Umbilical cord (tissue), 2 donors: ENCODE measurements around the gene BTG4. TPM values are rescaled to one million over a fixed set of nuclear protein-coding genes. Genes with fewer than 3 reads are reported as not detected.
A peak's percentile ranks its signal among the peaks of the same experiment; 100 is the strongest.

Experiments used
- DNase-seq: peaks from one replicate; pipeline ENCODE4 v3.0.0-alpha.2; 2015; ENCODE audit warnings: low spot score
- total RNA-seq: library from RNA; depleted of rRNA; stranded (reverse); fragments of >200 nt; gene quantifications from one replicate; pipeline ENCODE4 v1.2.3, GENCODE V29; 2014; ENCODE audit warnings: low replicate concordance; ENCODE audit not compliant: insufficient read depth

BTG4 gene
- total RNA-seq = 5.5 TPM

DNA sequence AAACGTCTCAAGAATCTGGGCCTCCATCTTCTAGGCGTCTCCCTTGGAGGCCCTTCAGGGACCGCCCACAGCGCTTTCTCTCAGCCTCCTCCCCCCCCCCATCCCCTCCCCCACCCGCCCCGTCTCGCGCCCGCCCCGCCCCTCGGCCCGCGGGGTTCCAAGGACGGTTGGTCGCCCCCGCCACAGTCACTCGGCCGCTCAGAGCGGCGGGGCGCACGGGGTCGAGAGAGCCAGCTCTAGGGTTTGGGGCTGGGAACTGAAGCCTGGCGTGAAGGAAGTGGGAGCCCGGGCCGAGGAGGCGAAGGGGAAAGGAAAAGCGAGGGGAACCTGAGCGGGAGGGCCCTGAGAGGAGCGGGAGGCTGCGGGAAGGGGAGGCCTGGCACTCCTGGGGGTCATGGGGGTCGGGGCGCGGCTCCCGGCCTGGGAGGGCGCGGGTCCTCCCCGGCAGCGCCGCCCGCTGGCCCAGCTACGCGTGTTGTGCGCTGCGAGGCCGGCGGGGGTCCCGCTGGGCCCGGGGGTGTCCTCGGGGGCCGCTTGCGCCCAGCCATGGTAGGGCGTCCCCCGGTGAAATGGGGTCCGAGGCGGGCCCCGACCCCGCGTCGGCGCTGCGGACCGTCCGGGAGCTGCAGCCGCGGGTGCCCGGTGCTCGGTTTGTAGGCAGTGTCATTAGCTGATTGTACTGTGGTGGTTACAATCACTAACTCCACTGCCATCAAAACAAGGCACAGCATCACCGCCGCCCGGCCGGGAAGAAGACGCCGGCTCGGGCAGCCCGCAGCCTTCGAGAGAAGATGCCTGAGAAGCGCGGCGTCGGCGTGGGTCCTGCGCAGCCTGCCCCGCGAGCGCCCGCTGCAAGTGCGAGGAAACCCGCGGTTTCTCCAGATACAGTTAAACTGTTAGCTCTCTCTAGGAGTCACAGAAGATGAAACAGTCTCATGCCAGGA is at the start of gene BTG4:
TSS of gene BTG4 (minus strand) at position 91 of the 944 bp plus-strand sequence. CDS start 13,610 bp downstream, outside the sequence.
- DNase-seq = peak; percentile 14

DNA sequence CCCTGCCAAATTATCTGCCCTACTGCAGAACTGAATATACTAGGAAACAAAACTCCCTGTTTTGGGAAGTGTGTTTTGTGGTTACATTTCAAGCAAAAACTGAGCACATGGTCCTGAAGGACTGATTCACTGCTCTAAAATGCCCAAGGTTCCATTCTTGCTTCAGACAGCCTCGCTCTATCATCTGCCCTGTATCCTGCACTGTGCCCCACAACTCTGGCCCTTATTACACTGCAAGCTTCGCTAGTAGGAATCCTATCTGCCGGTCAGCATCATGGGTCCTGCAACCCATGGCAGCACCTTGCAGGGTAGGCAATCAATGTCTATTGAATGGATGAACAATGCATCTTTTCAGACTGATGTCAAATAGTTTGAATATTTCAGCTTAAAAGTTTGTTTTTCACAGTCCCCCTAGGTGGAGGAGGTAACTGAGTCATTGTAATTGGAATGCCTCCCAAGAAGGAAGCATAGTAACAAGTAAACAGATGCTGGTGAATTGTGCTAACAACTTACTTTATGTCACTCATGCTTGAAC is 49.7 kb upstream of the BTG4 start:
- no peak for DNase-seq

DNA sequence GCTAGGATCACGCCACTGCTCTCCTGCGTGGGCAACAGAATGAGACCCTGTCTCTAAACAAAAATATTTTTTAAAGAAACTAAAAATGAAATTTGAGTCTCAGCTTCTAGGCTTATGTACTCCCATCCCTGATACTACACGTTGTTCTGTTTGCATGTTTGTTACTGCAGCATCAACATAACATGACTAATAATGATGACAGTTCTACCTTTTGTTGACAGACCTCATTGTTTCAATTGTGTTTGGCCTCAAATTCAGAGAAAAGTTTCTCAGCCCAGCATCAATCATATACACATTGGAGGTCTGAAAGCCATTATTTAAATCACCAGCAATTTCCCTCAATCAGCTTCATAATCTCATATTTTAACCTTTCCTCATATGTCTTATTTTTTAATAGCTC is 49.1 kb upstream of the BTG4 start:
- no peak for DNase-seq

DNA sequence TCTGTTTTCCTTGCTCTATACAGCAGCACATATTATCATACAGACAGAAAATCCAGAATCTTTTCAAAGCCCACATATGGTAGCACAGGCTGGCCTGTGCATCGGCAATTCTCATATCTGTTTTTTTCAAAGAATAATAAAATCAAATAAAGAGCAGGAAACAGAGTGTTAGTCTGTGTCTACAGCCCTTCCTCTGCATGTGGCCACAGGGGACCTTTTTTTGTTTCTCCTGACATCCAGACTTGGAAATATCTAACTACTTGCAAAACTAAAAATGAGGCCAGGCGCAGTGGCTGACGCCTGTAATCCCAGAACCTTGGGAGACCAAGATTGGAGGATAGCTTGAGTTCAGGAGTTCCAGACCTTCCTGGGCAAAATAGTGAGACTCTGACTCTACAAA is 48.6 kb upstream of the BTG4 start:
- DNase-seq = no peak

DNA sequence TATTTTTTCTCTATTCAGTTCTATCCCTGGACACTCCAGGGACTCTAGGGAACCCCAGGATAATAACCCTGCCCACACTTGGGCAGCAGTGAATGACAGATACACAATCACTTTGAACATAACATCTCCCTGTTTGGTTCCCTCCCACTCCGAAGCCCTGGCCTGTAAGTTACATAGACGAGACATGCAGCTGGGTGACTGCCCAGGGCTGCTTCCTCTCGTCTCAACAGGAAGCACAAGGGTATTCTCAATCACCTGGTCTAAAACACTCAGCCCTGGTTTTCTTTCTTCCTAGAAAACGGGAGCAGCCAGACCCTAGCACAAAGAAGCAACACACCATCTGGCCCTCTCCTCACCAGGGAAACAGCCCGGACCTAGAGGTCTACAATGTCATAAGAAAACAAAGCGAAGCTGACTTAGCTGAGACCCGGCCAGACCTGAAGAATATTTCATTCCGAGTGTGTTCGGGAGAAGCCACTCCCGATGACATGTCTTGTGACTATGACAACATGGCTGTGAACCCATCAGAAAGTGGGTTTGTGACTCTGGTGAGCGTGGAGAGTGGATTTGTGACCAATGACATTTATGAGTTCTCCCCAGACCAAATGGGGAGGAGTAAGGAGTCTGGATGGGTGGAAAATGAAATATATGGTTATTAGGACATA is 47.7 kb upstream of the BTG4 start:
- no peak for DNase-seq

DNA sequence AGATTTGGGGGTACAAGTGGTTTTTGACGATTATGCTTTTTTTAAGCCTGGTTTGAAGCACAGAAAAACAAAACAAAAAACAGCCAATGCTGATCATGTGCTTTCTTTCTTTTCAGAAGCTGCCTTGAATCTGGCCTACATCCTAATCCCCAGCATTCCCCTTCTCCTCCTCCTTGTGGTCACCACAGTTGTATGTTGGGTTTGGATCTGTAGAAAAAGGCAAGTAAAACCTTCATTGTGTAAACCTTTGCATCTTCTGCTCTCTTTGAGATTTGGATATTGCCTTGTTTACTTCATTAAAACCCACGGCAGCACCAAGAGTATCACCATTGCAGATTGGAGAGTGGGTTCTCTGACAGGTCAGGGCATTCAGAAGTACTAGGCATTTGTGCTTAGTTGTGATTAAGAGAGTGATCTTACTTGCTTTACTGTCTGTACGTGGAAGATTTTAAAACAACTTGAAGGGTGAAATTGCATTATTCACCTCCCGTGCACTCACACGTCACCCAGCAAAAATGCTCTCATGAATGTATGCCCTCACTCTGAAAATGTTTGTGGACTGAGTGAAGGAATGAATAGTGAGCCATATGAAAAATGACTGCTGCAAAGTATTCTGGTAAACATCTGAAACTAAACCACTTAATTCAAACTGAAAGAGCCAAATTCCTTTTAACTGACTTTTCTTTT is 45.4 kb upstream of the BTG4 start:
- peak; percentile 77 for DNase-seq

DNA sequence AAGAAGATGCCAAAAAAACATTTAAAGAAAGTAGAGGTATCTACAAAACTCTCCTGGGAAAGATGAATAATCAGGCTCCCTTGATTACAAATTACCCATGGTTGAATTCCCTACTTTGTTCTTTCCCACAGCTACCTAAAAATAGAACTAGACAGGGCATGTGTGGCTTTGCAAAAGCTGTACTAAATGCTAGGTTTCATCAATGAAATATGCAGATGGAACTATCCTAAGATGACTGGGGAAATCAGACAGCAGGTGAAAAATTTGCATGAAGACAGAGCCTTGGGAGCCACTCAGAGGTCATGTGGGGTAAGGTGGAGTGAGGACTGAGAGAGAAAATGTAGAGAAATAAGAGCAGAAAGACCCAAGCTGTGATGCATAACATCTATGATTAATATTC is 43.1 kb upstream of the BTG4 start:
- no peak for DNase-seq

DNA sequence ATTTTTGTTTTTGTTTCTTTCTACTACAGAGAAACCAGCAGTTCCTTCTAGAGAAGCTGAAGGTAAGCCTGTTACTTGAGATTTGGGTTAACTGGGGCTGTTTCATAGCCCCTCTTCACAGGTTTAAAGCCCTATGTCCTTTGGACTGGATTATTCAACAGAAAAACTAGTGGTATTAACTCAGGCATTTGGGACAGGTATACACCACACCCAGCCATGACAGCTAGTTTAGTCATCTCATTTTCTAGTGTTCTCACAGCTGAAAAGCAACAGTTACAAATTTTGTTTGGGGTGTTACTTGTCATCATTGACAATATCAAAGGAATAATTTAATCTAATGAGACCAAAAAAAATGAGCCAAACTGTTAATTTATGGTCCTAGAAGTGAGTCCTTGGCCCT is 42.3 kb upstream of the BTG4 start:
- DNase-seq = no peak

DNA sequence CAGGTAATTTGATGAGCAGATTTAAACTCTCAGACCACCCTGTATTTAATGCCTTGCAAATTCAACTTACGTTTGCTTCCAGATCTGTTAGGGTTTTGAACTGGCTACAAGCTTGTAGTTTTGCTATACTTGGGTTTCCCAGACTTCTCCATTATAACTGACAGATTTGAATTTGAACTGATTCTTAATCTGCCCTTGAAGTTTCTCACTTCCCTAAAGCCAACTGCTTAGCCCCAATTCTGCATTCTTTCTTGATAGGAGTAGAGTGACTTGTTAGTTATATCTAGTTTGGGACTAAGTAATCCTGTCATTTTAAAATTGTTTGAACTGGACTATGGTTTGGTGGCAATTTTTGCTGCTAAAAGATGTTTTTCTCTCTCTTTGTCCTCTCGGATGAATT is 38.1 kb upstream of the BTG4 start:
- DNase-seq = no peak

DNA sequence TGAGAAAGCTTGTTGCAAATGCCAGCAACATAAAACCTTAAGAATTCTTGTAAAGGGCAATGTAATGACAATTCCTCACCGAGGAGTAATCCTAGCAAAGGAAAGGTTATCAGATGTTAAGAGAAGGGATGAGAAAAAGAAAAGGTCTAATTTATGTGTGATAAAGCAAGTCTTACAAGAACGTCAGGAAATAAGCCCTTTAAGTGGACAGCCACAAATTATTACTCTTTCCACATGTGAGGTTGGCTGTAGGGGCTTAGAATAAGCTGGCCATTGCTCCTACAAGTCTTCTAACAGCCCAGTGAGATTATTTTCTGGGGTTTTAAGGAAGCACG is 37.6 kb upstream of the BTG4 start:
- peak; percentile 83 for DNase-seq

DNA sequence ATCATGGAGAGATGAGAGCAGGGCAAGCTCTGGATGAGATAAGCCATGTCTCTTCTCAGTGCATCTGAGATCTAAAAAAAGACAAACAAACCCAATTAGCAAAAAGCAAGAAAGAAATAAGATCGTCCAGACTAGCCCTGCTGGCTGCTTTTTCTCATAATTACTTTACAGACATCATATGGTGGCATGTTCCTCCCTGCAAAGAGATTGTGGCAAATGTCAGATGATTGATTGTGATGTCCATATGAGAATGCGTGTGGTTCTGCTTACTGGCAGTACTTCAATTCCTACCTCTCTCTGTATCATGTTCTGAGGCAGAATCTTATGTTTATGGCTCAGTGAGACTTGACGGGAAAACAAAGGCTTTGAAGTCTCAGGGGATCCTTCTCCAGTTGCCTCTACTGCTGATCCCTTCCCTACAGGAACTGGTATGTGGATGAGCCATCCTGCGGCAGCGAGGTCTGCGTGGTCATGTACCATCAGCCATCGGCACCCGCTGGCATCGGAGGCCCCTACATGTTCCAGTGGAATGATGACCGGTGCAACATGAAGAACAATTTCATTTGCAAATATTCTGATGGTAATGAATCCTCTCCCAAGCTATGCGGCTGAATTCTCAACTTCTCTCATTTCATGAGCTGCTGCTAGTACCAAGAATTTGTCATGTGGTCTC is 37.1 kb upstream of the BTG4 start:
- peak; percentile 42 for DNase-seq

DNA sequence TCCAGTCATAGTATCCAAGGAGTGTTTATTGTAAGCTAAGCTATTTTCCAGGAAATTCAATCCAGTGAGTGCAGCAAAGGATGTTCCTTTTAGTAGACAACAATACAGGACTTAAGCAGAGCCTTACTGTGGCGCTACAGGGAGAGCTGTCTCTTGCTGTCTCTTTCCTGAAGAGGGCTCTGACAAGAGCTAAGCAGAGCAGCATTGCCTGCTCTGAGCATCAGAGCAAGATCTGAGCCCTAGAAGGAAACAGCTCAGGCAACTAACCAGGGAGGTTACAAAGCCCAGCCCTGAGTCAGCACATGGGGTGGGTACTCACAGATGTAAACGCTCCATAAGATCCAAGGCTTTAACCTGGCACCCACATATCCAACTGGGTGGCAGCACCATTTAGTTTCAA is 36.3 kb upstream of the BTG4 start:
- no peak for DNase-seq

DNA sequence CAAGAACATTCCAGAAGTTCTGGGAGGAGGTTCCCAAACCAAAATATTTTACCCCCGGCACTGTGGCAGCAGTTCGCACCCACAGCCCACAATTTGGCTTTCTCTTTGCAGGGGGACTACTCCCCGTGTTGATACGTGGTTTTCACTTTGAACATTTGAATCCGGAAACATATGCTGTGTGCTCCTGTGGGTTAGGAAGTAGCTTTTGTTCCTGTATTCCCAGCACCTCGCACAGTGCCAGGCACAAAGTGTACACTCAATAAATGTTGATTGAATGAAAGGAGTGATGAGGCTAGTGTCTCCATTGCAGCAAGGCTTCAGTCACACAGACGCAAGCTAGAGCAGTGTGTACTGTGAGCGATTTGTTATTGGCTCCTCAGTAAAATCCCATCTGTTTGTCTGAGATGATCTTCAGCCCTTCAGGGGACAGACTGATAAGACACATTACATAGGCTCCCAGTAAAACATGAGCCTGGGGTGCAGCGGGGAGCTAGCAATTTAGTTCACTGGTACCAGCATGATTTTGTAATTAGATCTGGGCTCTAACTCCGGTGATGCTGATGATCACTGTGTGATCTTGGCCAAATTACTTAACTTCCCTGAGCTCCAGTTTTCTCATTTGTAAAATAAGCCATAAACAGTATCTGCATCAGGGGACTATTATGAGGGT is 30.6 kb upstream of the BTG4 start:
- no peak for DNase-seq

DNA sequence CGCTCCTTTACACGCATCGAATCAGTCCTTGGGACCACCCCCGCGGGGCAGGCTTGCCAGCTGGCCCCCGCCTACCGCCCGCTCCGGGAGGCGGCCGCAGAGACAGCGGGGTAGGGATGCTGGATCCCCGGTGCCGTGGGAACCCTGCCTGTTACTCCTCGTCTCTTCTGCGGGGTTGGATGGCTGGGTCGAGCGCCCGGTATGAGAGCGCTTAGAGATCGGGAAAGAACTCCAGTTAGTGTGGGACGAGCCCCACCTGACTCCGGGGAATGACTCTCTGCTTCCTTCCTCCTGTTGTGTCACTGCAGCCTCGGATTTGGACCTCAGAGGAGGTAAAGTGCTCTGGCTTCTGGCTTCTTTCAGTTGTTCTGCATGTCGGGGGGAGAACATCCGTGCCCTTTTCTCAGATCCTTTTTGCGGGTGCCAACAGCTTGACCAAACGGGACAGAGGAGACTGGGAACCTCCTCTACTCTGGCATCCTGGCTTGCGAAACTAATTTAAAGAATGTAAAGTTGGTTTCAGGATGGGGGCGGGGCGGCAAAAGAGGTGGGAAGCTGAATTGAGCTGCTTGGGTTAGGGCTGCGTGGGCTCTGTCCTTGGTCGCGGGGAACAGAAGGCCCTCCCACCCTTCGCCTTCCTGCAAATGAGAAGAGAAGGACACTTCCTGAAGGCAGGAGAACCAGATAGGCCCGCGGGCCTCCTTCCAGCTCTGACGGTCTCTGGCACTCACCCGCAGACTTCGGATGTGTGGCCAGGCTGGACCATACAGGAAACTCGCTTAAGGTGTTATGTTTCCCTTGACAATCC is 29.3 kb upstream of the BTG4 start:
- DNase-seq = peak; percentile 38

DNA sequence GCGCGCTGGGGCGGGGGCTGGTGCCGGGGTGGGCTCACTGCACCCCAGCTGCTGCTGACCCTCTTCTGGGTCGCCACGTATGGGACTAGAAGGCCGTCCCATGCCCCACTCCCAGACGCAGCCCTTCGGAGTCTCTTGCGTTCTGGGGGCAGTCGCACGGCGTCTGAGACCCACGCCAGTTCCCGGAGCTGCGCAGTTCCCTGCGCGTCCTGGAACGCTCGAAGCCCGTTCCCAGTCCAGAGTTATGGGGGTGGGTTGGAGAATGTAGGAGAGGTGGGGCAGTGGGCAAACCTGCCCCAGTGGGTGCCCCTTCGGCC is 28.7 kb upstream of the BTG4 start:
- DNase-seq = no peak

DNA sequence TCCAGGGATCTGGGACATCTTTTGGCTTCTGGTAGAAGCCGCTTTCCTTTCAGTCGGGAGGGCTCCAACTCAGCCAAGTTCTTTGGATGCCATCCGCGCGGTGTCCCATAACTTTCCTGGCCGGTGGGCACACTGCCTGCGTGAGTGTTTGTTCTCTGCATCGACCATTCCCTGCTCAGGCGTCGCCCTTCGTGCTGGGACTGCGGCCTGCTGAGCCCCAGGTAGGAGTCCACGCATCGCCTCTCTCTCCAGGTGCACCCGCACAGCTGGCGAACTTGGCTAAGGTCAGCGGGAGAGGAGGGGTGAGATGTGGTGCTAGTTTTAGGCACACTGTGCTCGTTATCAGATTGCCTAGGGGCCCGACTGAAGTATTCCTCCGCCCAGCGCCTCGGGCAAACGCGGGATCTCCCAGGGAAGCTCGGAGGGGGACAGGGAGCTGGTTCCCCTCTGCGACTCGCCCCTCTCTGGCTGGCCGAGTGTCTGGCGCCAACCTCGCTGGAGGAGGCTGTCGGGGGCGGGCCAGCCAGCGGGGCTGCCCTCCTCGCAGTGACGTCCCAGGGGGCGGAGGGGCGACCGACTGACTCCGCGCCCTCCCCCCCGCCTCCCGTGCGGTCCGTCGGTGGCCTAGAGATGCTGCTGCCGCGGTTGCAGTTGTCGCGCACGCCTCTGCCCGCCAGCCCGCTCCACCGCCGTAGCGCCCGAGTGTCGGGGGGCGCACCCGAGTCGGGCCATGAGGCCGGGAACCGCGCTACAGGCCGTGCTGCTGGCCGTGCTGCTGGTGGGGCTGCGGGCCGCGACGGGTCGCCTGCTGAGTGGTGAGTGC is 28.1 kb upstream of the BTG4 start, which contains the start of gene LAYN:
TSS of gene LAYN (plus strand) at position 607 of the 823 bp plus-strand sequence. CDS start at position 731, 124 bp downstream.
- DNase-seq = peak; percentile 45

DNA sequence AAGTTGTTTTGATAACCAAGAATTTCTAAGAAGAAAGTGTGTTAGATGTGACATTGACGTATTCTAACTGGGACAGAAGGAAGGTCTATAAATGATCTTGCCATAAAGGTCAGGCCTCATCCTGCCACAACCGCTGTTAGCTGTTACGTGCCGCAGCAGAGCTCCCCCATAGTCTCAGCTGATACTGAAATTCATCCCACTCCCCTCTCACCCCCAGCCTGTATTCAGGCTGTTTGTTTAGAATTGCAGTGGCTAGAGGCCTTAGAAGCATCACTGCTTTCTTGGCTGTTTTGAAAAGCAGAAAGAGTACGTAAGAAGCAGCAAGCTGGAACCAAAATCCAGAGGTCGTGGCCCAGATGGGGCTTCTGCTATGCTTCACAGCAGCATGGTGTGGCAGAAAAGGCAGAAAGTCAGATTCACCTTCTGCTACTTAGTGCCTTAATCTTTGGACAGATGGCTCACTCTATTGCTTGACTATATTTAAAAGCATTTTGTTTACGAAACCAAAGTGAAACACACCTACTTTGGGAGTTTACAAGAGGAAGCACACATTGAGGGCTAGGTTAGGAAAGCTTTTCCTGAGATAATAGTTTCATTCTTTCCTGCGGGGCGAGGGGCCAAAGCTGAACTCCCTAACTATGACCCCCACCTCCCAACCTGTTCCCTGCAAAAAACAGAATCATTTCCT is 27.4 kb upstream of the BTG4 start:
- no peak for DNase-seq

DNA sequence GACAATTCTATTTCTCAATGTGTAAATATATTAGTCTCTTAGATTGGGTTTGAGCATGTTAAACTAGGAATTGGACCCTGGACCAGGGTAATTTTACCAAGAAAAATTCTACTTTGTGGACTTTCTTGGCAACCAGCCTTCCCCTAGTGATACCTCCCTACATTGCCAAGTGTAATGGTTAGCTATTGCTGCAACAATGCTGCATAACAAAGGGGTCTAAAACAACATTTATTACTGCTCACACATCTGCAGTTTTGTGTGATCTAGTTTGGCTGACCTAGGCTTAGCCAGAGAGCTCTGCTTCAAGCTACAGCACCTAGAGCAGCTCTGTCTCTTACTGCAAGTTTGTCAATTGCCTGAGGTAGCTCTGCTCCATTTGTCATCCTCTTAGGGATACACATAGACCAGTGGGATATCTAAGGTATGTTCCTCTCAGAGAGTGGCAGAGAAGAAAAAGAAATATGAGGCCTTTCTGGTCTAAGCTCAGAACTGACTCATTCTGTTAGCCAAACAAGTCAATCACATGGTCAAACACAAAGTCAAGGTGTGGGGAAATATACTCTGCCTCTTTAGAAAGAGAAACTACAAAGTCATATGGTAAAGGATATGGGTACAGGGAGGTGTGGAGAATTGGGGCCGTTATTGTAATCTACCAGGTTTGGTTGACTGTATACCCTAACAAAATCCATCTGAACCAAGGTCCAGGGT is 26.4 kb upstream of the BTG4 start:
- DNase-seq = no peak
